ENCODE measurements around the gene C1orf232.

- no peak for TF ChIP-seq EZH2 (IDR thresholded peaks at IDR 0.05; ENCODE audit: borderline replicate concordance, low read depth, low read length, severe bottlenecking)
- TF ChIP-seq CTCF (IDR thresholded peaks at IDR 0.05; ENCODE audit: borderline replicate concordance, extremely low read depth, low read length, poor library complexity, severe bottlenecking): no peak
Measured at GRCh38 chr1:26162220-26162709, 6.5 kb downstream of the C1orf232 start.

Measured in DND-41 (cell line).